ENCODE results near the gene LY6G6F. TPM values are rescaled to one million over a fixed set of nuclear protein-coding genes. Genes with fewer than 3 reads are reported as not detected.

LY6G6F gene
- total RNA-seq, 1 donor from 2014 or later = not detected

GRCh38 chr6:31736021-31736767 lies 29.5 kb downstream of the LY6G6F start, which contains the start of gene CLIC1:
Gene CLIC1 (minus strand): TSS chr6:31736530. CDS start chr6:31736300, 230 bp downstream.
- Mint-ChIP-seq H3K36me3 (ENCODE audit: unreplicated experiment) (no peaks in the 10 kb centered on the region), H3K27me3 (ENCODE audit: unreplicated experiment) (peaks cover 15% of the 10 kb centered on the region), H3K9me3 (ENCODE audit: unreplicated experiment) (peaks cover 21% of the 10 kb centered on the region), H3K4me3 (ENCODE audit: unreplicated experiment) (peak within 1 kb of the TSS; percentile 98), H3K27ac (ENCODE audit: unreplicated experiment) (peak within 1 kb of the TSS; percentile 95), H3K4me1 (ENCODE audit: low read depth, unreplicated experiment) (peaks cover 15% of the 10 kb centered on the region)
- peak; percentile 84 for DNase-seq
- TF ChIP-seq CTCF (IDR thresholded peaks at IDR 0.05; ENCODE audit: partially characterized antibody, unreplicated experiment) = no peak

GRCh38 chr6:31736768-31737314 lies 30.2 kb downstream of the LY6G6F start:
- Mint-ChIP-seq H3K36me3 (ENCODE audit: unreplicated experiment) (no peaks in the 10 kb centered on the region), H3K27ac (ENCODE audit: unreplicated experiment) (peak overlapping the region; percentile 95), H3K4me3 (ENCODE audit: unreplicated experiment) (peak overlapping the region; percentile 98), H3K4me1 (ENCODE audit: low read depth, unreplicated experiment) (peaks cover 15% of the 10 kb centered on the region), H3K27me3 (ENCODE audit: unreplicated experiment) (peaks cover 15% of the 10 kb centered on the region), H3K9me3 (ENCODE audit: unreplicated experiment) (peaks cover 23% of the 10 kb centered on the region)
- TF ChIP-seq CTCF (IDR thresholded peaks at IDR 0.05; ENCODE audit: partially characterized antibody, unreplicated experiment) = no peak
- no peak for DNase-seq

GRCh38 chr6:31737315-31737990 lies 30.8 kb downstream of the LY6G6F start:
- Mint-ChIP-seq H3K27me3 (ENCODE audit: unreplicated experiment) (peaks cover 15% of the 10 kb centered on the region), H3K9me3 (ENCODE audit: unreplicated experiment) (peaks cover 23% of the 10 kb centered on the region), H3K27ac (ENCODE audit: unreplicated experiment) (peak overlapping the region; percentile 12), H3K4me1 (ENCODE audit: low read depth, unreplicated experiment) (peaks cover 15% of the 10 kb centered on the region), H3K4me3 (ENCODE audit: unreplicated experiment) (peak overlapping the region; percentile 98), H3K36me3 (ENCODE audit: unreplicated experiment) (no peaks in the 10 kb centered on the region)
- no peak for DNase-seq
- TF ChIP-seq CTCF (IDR thresholded peaks at IDR 0.05; ENCODE audit: partially characterized antibody, unreplicated experiment) = no peak

GRCh38 chr6:31737991-31738979 lies 31.6 kb downstream of the LY6G6F start:
- Mint-ChIP-seq H3K4me3 (ENCODE audit: unreplicated experiment) (peak overlapping the region; percentile 98), H3K27ac (ENCODE audit: unreplicated experiment) (peak overlapping the region; percentile 72), H3K4me1 (ENCODE audit: low read depth, unreplicated experiment) (peaks cover 13% of the 10 kb centered on the region), H3K36me3 (ENCODE audit: unreplicated experiment) (no peaks in the 10 kb centered on the region), H3K27me3 (ENCODE audit: unreplicated experiment) (peaks cover 13% of the 10 kb centered on the region), H3K9me3 (ENCODE audit: unreplicated experiment) (peaks cover 22% of the 10 kb centered on the region)
- TF ChIP-seq CTCF (IDR thresholded peaks at IDR 0.05; ENCODE audit: partially characterized antibody, unreplicated experiment) = no peak
- DNase-seq = no peak

Data from glutamatergic neuron (in vitro differentiated cells).